Measurements from ENCODE around the gene P4HB.
A peak's percentile ranks its signal among the peaks of the same experiment; 100 is the strongest.

The P4HB gene

DNA sequence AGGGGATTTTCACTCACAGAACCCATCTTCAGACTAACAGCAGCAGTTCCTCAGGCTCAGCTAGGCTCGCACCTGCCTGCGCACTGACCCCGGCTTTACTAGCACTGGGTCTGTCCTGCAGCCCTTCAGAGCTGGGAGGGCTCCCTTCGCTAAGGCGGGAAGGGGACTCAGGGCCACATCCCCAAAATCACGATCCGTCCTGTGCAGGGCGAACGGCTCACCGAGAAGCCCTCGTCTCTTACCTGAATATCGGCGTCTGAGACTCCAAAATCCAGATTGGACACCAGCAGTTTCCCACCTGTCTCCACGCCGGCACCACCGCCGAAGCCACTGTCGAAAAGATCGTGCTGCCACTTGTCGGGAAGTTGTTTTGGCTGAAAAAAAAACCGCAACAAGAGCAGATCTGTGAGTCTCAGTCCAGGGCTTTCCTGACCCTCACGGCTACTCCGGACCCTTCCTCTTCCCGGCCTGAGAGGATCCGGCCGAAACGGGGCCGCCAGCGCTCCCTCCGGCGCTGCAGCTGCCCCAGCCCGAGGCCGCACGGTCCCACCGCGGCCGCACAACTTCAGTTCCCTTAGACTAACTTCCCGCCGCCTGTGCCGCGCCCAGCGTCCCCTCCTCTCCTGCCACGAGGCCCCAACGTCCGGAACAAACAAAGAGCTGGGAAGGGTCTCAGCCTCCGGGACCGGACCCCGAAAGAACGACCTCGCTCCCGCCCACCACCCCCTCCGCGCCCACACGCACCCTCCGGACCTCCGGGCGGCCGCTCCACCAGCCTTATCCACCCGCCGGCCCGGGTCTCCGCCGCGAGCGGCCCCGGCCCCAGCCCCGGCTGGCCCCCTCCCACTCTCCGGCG, 30.3 kb upstream of the P4HB start:
- peak overlapping the region; percentile 93 for H3K9ac ChIP-seq (ENCODE audit: low read length)
- H3K36me3 ChIP-seq (ENCODE audit: control insufficient read depth, insufficient read depth, low read length, severe bottlenecking), result peaks cover 42% of the 10 kb centered on the region
- peak; percentile 49 for DNase-seq (ENCODE audit: low read depth)
- no peaks in the 10 kb centered on the region for H3K9me3 ChIP-seq (ENCODE audit: control insufficient read depth, low read length)
- peak overlapping the region; percentile 83 for H3K4me3 ChIP-seq (ENCODE audit: low read length)
- H3K4me1 ChIP-seq (ENCODE audit: control insufficient read depth, insufficient read depth, low read length), result peaks cover 21% of the 10 kb centered on the region
- no peaks in the 10 kb centered on the region for H3K27me3 ChIP-seq (replicated peaks; ENCODE audit: control insufficient read depth, insufficient read depth, low read length)

DNA sequence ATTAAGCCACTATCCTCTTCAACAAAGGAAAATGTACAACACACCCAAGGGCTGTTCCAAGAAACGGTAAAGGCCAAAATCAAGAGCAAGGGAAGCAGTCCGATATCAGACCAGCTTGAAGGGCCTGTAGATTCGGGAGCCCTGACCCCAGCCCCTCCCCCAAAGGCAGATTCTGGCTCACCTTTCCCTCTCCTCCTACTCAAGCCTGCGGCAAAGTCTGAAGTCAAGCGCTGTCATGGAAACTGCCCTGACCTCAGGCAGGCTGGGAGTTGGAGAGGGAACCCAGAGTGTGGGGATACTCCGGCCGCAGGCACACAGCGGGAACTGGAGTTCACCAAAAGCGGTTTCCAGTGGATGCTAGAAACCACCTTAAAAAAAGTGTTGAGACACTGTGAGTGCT, 29.3 kb upstream of the P4HB start:
- H3K4me1 ChIP-seq (ENCODE audit: control insufficient read depth, insufficient read depth, low read length), result peaks cover 26% of the 10 kb centered on the region
- H3K9me3 ChIP-seq (ENCODE audit: control insufficient read depth, low read length), result no peaks in the 10 kb centered on the region
- peaks cover 35% of the 10 kb centered on the region for H3K36me3 ChIP-seq (ENCODE audit: control insufficient read depth, insufficient read depth, low read length, severe bottlenecking)
- peak overlapping the region; percentile 83 for H3K4me3 ChIP-seq (ENCODE audit: low read length)
- peak overlapping the region; percentile 93 for H3K9ac ChIP-seq (ENCODE audit: low read length)
- DNase-seq (ENCODE audit: low read depth), result no peak
- no peaks in the 10 kb centered on the region for H3K27me3 ChIP-seq (replicated peaks; ENCODE audit: control insufficient read depth, insufficient read depth, low read length)

DNA sequence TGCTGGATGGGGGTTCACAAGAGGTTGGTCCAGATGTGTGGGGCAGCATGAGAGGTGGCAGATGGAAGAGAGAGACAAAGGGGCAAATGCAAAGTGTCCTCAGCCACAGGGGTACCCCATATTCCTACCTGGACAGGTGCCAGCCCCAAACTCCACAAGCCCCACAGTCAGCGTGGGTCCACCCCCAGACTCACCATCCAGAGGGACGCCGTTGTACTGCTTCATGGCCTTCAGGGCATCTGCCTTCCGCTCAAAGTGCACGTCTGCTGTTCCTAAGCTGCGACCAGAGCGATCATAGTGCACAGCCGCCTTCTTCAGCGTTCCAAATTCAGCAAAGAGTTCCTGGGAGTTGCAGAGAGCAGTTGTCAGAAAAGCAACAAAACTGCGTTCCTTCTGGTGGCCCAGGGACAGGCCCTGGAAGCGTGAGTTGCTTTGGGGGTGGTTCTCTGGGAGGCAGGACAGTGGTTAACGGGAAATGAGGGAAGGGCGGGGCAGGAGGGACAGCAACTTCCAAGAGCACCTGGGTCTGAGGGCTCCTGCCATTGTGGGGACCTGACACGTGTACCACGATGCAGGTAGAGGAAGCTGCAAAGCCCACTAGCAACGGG, 28.8 kb upstream of the P4HB start:
- Histone ChIP-seq H3K4me1 (ENCODE audit: control insufficient read depth, insufficient read depth, low read length) (peaks cover 31% of the 10 kb centered on the region), H3K27me3 (replicated peaks; ENCODE audit: control insufficient read depth, insufficient read depth, low read length) (no peaks in the 10 kb centered on the region), H3K9ac (ENCODE audit: low read length) (no peak overlapping the region), H3K9me3 (ENCODE audit: control insufficient read depth, low read length) (no peaks in the 10 kb centered on the region), H3K36me3 (ENCODE audit: control insufficient read depth, insufficient read depth, low read length, severe bottlenecking) (peaks cover 35% of the 10 kb centered on the region), H3K4me3 (ENCODE audit: low read length) (no peak overlapping the region)
- DNase-seq (ENCODE audit: low read depth), result no peak

DNA sequence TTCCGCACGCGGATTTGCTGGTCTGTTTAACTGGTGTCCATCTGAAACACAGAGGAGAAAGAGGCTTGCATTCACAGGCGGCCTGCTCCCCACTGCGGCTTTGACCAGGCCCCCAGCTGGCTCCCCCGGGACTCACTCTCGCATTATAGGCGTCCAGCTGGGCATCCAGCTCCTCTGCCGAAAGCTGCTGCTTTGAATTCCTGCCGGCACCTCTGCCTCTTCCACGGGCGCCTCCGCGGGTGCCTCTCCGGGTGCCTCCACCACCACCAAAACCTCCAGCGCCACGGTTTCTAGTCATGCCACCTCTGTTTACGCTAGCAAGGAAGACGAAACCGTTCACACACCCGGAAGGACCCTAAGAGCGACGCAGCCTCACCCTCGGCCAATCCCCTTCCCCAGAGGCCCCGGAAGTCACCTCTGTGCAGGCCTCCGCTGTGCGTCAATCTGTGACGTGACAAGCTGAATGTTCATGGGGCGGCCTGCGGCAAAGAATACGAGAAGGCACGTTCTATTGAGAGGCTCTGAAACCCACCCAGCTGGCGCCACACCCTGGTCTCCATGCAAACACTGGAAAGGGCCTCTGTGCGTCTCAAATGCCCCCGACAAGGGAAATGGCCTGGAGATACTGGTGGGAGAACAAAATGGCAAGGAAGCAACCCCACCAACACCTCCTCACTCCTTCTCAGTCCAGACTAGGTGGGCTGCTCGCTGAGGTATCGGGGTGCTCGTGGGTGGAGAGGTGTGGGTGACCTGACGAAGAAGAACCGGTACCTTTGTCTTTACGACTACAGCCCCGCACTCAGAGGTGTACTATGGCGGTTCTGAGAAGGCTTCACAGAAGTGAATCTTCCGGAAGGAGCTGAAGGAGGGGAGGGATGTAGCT, 28.0 kb upstream of the P4HB start:
- H3K9me3 ChIP-seq (ENCODE audit: control insufficient read depth, low read length), result no peaks in the 10 kb centered on the region
- H3K4me3 ChIP-seq (ENCODE audit: low read length), result no peak overlapping the region
- peaks cover 35% of the 10 kb centered on the region for H3K36me3 ChIP-seq (ENCODE audit: control insufficient read depth, insufficient read depth, low read length, severe bottlenecking)
- DNase-seq (ENCODE audit: low read depth), result no peak
- peaks cover 31% of the 10 kb centered on the region for H3K4me1 ChIP-seq (ENCODE audit: control insufficient read depth, insufficient read depth, low read length)
- no peak overlapping the region for H3K9ac ChIP-seq (ENCODE audit: low read length)
- H3K27me3 ChIP-seq (replicated peaks; ENCODE audit: control insufficient read depth, insufficient read depth, low read length), result no peaks in the 10 kb centered on the region

DNA sequence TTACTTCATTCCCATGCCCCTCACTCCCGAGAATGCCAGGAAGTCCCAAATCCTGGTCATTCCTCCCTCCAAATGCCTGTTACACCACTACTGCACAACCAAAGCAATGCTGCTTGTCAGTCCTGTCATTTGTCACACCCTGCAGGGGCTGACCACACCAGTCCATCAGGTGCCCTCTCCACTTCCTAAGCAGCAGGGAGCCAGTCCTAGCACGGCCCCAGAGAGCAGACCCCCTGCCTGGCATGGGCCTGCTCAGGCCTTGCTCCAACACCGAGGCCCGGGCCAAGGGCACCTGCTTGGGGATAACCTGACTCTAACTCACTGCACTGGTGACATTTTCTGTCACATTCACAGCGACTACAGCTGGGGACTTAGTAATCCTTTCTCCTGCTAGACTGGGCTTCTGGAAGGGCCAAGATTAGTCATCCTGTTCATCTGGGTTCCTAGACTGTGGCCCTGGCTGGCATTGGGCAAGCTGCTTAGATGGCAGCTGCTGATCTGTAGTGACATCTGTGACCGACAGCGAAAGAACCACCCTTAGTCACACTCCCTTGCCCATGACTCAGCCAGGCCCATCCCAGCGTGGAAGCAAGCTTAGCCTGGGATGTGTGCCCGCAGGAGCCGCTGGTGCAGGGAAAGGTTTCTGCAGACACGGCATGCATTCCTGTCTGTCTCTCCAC, 25.7 kb upstream of the P4HB start:
- Histone ChIP-seq H3K27me3 (replicated peaks; ENCODE audit: control insufficient read depth, insufficient read depth, low read length) (no peaks in the 10 kb centered on the region), H3K9me3 (ENCODE audit: control insufficient read depth, low read length) (no peaks in the 10 kb centered on the region), H3K4me1 (ENCODE audit: control insufficient read depth, insufficient read depth, low read length) (peaks cover 31% of the 10 kb centered on the region), H3K36me3 (ENCODE audit: control insufficient read depth, insufficient read depth, low read length, severe bottlenecking) (peaks cover 35% of the 10 kb centered on the region), H3K9ac (ENCODE audit: low read length) (no peak overlapping the region), H3K4me3 (ENCODE audit: low read length) (no peak overlapping the region)
- peak; percentile 39 for DNase-seq (ENCODE audit: low read depth)

DNA sequence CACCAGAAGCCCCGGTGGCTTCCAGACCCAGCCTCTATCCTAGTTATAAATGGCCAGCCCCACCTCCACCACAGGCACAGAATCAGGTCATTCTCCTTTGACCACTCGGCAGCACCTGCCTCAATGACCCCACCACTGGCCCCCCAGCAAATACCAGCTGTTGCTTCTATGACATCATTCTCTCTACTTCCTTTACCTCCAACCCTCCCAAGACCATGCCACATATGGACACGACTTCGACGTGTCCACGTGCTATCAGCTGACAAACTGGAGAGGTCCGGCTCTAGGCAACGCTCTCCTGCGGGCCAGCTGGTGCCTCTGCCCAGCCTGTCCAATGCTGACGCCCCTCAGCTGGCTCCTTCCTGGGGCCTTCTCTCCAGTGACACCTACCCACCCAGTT, 25.1 kb upstream of the P4HB start:
- peaks cover 29% of the 10 kb centered on the region for H3K4me1 ChIP-seq (ENCODE audit: control insufficient read depth, insufficient read depth, low read length)
- no peak for DNase-seq (ENCODE audit: low read depth)
- no peak overlapping the region for H3K9ac ChIP-seq (ENCODE audit: low read length)
- no peaks in the 10 kb centered on the region for H3K27me3 ChIP-seq (replicated peaks; ENCODE audit: control insufficient read depth, insufficient read depth, low read length)
- no peak overlapping the region for H3K4me3 ChIP-seq (ENCODE audit: low read length)
- H3K36me3 ChIP-seq (ENCODE audit: control insufficient read depth, insufficient read depth, low read length, severe bottlenecking), result peaks cover 35% of the 10 kb centered on the region
- no peaks in the 10 kb centered on the region for H3K9me3 ChIP-seq (ENCODE audit: control insufficient read depth, low read length)

DNA sequence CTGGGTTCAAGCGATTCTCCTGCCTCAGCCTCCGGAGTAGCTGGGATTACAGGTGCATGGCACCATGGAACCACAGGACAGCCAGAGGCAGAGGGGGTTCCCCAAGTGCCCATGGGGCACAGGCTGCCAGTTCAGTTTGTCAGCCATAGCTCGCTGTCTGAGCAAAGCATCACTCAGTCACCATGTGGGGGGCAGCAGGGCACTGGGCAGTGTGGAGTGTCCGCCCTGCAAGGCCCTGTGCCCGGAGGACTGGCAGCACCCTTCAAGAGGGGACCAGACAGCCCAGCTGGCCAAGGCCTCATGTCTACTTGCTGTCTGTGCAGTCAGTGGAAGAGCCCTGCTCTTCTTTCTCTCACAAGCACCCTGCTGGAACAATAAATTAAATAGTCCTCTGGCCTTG, 24.6 kb upstream of the P4HB start:
- Histone ChIP-seq H3K36me3 (ENCODE audit: control insufficient read depth, insufficient read depth, low read length, severe bottlenecking) (peaks cover 34% of the 10 kb centered on the region), H3K9me3 (ENCODE audit: control insufficient read depth, low read length) (no peaks in the 10 kb centered on the region), H3K4me3 (ENCODE audit: low read length) (no peak overlapping the region), H3K4me1 (ENCODE audit: control insufficient read depth, insufficient read depth, low read length) (peaks cover 24% of the 10 kb centered on the region), H3K27me3 (replicated peaks; ENCODE audit: control insufficient read depth, insufficient read depth, low read length) (no peaks in the 10 kb centered on the region), H3K9ac (ENCODE audit: low read length) (no peak overlapping the region)
- DNase-seq (ENCODE audit: low read depth), result no peak

DNA sequence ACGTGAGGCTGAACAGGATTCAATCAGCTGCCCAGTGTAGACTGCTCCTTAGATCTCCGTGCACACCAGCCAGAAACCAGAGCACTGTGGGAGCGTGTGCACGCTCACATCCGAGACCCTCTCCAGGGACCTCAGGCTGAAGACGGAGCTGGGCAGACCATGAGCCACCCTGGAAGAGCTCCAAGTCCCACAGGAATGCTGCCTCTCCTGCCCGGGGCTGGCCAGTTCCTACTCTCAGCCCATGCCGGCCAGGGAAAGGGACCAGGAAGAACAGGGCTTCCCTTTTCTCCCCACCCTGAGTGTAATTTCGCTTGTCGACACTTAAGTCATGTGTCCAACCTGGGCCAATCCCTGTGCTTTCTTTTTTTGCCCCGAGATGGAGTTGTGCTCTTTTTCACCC, 24.2 kb upstream of the P4HB start:
- DNase-seq (ENCODE audit: low read depth), result no peak
- Histone ChIP-seq H3K36me3 (ENCODE audit: control insufficient read depth, insufficient read depth, low read length, severe bottlenecking) (peaks cover 30% of the 10 kb centered on the region), H3K9ac (ENCODE audit: low read length) (no peak overlapping the region), H3K9me3 (ENCODE audit: control insufficient read depth, low read length) (no peaks in the 10 kb centered on the region), H3K4me1 (ENCODE audit: control insufficient read depth, insufficient read depth, low read length) (peaks cover 20% of the 10 kb centered on the region), H3K27me3 (replicated peaks; ENCODE audit: control insufficient read depth, insufficient read depth, low read length) (no peaks in the 10 kb centered on the region), H3K4me3 (ENCODE audit: low read length) (no peak overlapping the region)

DNA sequence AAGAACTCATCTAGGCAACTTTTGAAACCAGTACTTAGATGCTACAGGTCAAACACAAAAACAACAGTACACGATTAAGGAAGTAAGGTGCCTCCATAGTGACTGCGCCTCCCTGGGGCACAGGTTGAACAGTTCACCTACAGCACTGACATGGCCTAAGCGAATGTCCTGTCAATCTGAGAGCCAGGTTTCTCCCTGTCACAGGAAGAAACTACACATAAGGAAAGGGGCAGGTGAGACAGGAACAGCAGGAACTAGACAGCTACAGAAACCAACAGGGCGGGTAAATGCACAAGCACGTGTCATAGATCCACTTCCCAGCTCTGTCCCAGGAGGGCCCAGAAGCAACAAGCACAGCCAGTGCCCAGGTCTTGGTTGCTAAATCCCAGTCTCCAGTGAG, 18.8 kb upstream of the P4HB start:
- DNase-seq (ENCODE audit: low read depth), result no peak
- Histone ChIP-seq H3K4me1 (ENCODE audit: control insufficient read depth, insufficient read depth, low read length) (peaks cover under 1% of the 10 kb centered on the region), H3K36me3 (ENCODE audit: control insufficient read depth, insufficient read depth, low read length, severe bottlenecking) (no peaks in the 10 kb centered on the region), H3K27me3 (replicated peaks; ENCODE audit: control insufficient read depth, insufficient read depth, low read length) (no peaks in the 10 kb centered on the region), H3K4me3 (ENCODE audit: low read length) (no peak overlapping the region), H3K9ac (ENCODE audit: low read length) (no peak overlapping the region), H3K9me3 (ENCODE audit: control insufficient read depth, low read length) (no peaks in the 10 kb centered on the region)

DNA sequence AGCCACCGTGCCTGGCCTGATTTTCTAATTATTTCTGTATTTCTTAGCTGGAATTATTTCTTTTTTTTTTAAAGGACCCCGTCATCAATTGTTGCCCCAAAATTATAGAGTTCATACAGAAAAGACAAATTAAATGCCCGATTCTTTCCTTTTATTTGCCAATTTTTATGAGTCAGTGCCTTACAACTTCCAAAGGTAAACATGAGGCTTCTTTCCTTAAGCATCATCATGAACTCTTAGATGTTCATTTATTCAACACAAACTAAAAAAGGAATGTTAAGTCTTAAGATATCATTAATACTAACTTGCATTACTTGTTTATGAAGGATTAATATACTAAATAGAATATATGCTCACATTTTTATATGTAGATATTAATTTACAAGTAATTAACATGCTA, 18.0 kb upstream of the P4HB start:
- H3K9me3 ChIP-seq (ENCODE audit: control insufficient read depth, low read length), result no peaks in the 10 kb centered on the region
- H3K36me3 ChIP-seq (ENCODE audit: control insufficient read depth, insufficient read depth, low read length, severe bottlenecking), result no peaks in the 10 kb centered on the region
- no peaks in the 10 kb centered on the region for H3K27me3 ChIP-seq (replicated peaks; ENCODE audit: control insufficient read depth, insufficient read depth, low read length)
- no peaks in the 10 kb centered on the region for H3K4me1 ChIP-seq (ENCODE audit: control insufficient read depth, insufficient read depth, low read length)
- no peak overlapping the region for H3K4me3 ChIP-seq (ENCODE audit: low read length)
- H3K9ac ChIP-seq (ENCODE audit: low read length), result no peak overlapping the region
- DNase-seq (ENCODE audit: low read depth), result no peak

DNA sequence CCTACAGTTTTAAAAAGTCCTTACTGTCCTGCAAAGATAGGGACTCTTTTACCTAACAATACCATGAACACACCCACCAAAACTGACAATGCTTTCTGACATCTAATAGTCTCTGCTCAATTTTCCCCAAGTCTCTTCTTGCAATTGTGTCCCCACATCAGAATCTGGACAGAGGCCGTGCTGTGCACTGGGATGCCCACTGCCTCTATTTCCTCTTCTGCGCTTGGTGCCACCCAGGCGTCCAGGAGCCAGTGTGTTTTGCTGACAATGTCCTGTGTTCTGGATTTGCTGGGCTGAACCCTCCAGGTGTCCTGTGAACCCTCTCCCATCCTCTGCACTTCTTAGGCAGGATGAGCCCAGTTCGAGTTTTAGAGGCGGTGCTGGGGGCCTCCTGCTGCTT, 17.2 kb upstream of the P4HB start:
- H3K9me3 ChIP-seq (ENCODE audit: control insufficient read depth, low read length), result no peaks in the 10 kb centered on the region
- no peaks in the 10 kb centered on the region for H3K36me3 ChIP-seq (ENCODE audit: control insufficient read depth, insufficient read depth, low read length, severe bottlenecking)
- H3K4me1 ChIP-seq (ENCODE audit: control insufficient read depth, insufficient read depth, low read length), result peaks cover 6% of the 10 kb centered on the region
- no peak for DNase-seq (ENCODE audit: low read depth)
- H3K4me3 ChIP-seq (ENCODE audit: low read length), result no peak overlapping the region
- no peaks in the 10 kb centered on the region for H3K27me3 ChIP-seq (replicated peaks; ENCODE audit: control insufficient read depth, insufficient read depth, low read length)
- no peak overlapping the region for H3K9ac ChIP-seq (ENCODE audit: low read length)
